Stimulated activated CD4-positive, alpha-beta T cell treated with anti-CD3 and anti-CD28 coated beads, Interleukin-4, amount 100 ng/mL, for 1 hour (primary cell): ENCODE results near the gene CCDC112.
A peak's percentile ranks its signal among the peaks of the same experiment; 100 is the strongest.
"Not testable (repeated sequence)": the region's sequence is repeated elsewhere in the genome, so short reads cannot be mapped to it uniquely, and the experiment has no call there.

Experiments
- DNase-seq: peaks from one replicate; pipeline ENCODE4 v3.0.0-alpha.2; 2020

The CCDC112 gene, protein sequence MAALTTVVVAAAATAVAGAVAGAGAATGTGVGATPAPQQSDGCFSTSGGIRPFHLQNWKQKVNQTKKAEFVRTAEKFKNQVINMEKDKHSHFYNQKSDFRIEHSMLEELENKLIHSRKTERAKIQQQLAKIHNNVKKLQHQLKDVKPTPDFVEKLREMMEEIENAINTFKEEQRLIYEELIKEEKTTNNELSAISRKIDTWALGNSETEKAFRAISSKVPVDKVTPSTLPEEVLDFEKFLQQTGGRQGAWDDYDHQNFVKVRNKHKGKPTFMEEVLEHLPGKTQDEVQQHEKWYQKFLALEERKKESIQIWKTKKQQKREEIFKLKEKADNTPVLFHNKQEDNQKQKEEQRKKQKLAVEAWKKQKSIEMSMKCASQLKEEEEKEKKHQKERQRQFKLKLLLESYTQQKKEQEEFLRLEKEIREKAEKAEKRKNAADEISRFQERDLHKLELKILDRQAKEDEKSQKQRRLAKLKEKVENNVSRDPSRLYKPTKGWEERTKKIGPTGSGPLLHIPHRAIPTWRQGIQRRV

DNA sequence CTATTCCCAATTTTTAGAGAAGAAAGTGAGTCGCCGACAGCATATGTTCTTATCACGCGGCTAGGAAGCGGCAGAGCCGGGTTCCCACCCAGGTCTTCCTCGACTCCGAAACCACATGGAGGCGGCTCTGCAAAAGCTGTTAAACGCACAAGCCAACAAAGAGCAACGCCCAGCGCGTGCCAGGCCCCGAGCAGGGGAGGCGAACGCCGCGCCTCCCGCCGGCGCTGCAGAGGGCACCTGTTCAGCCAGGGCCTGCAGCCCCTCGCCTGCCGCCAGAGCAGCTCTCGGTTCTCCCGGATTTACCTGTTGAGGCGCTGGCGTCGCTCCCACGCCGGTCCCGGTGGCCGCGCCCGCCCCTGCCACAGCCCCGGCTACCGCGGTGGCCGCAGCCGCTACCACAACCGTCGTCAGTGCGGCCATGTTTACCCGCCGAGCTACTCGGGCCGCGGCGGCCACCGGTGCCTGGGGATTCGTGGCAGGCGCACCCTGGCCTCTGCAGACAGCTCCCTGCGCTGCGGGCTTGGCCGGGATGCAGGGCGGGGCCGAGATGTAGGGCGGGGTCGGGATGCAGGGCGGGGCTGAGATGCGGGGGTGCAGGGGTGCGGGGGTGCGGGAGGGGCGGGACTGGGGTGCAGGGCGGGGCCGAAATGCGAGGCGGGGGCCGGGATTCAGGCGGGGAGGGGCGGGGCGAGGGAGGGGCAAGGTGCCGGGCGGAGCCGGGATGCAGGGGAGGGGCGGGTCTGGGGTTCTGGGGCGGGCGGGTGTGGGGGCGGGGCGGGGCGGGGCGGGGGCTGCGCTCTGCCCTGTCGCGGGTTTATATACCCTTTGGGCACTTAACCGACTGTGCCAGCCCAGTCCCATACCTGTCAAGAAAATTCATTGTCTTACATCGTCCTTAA lies at the start of gene CCDC112:
Gene CCDC112, minus strand, starts transcription at position 531 of the 899 bp plus-strand sequence. Its CDS starts 111 bp downstream, at position 420.
- peak; percentile 81 for DNase-seq

DNA sequence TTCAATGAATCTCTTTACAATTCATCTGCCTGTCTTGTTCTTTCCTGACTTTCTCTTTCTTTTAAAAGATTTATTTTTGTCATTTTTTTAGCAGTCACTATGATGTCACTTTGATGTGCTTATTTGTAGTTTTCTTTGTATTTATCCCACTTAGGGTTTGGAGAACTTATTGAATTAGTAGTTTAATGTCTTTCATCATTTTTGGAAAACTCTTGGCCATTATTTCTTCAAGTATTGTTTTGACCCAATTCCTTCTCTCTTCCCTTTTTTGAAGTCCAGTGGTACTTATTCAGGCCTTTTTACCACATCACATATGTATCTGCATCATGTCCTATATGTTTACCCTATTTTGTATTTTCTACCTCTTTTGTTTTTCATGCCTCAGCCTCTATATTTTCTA lies 48.9 kb upstream of the CCDC112 start:
- no peak for DNase-seq

GRCh38 chr5:115343855-115344254 lies 47.4 kb upstream of the CCDC112 start:
- DNase-seq = no peak

DNA sequence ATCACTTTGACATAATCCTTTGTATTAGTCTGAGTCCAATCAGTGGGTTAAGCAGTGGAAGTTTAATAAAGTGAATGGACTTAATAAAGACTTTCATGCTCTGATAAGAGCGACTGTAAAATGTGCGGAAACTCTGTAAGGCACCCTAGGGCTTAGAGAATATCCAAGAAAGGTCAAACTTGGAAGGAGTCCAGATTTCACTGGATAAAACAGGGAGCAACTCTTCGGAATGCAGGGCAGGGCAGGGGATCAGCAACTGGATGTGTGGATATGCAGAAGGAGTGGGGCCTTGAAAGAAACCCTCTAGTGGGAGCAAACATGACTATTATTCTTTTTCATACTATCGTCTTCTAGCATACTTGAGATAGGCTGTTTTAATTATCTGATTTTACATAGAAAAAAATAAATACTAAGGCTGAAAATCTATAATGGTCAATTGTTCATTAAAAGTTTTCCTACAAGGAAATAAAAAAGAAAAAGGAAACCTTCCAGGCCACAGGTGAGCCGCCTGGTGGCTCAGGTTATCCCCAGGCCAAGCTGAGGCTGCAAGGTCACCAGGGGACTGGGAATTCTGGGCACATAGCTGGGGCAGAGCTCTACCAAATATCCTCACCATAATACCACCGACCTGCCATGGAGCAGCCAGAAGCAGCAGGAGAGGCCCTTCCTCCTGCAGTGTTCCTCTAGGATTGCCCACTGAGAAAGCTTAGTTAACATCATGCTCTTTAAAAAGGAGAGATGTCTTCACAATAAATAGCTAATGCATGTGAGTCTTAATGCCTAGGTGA lies 46.3 kb upstream of the CCDC112 start:
- no peak for DNase-seq

- no peak for DNase-seq
Measured at GRCh38 chr5:115341745-115342144, 45.3 kb upstream of the CCDC112 start.

GRCh38 chr5:115338851-115339250 lies 42.4 kb upstream of the CCDC112 start:
- DNase-seq = no peak

- DNase-seq = no peak
Measured at GRCh38 chr5:115337882-115338281, 41.4 kb upstream of the CCDC112 start.

- DNase-seq = no peak
Measured at GRCh38 chr5:115336964-115337363, 40.5 kb upstream of the CCDC112 start.

GRCh38 chr5:115336201-115336720 lies 39.8 kb upstream of the CCDC112 start:
- no peak for DNase-seq

GRCh38 chr5:115335301-115335700 lies 38.8 kb upstream of the CCDC112 start:
- no peak for DNase-seq

- no peak for DNase-seq
Measured at GRCh38 chr5:115333164-115333563, 36.7 kb upstream of the CCDC112 start.

- no peak for DNase-seq
Measured at GRCh38 chr5:115330830-115331229, 34.4 kb upstream of the CCDC112 start.

DNA sequence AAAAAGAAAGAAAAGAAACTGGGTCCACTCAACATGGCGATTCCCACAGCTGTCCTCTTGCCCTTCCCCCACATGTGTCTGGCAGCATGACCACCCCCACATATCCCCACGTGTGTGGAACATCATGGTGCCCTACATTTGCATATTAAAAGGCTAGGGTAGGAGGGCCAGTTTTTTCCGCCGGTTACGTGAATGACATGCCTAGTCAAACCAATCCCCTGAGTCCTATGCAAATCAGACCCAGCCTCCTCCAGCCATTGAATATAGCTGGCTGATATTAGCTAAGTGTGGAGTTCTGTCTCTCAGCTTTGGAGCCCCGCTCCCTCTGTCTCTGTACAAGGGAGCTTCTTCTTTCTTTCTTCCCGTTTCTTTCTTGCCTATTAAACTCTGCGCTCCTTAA lies 33.0 kb upstream of the CCDC112 start:
- no peak for DNase-seq

GRCh38 chr5:115328617-115329274 lies 32.3 kb upstream of the CCDC112 start:
- not testable (repeated sequence) for DNase-seq

DNA sequence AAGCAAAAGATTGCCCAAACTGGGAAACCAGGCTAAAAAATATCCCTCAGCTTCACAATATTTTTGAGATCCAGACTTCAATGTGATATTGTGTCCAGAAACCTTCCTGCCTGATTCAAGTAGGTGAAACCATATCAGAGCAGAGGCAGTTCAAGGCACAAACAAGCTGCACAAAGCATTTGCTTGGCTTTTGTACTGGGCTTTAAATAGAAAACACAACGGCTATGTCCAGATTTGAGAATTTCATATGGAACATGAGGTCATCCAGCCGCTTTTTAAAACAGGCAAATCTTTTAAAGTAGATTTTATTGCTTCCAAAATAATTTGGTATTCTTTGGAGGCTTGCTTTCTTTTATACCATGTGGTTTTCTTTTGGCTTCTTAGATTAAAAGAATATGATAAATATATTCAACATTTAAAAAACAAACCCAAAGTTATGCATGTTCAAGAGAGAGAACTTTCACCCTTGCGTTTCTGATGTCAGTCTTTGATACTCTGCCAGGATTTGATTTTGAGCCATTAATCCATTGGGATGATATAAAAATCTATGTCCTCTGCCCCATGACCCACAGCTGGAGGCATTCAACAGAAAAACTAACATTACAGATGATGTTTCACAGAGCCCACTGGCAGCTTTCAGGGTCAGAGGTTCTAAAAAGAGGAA lies 29.0 kb upstream of the CCDC112 start:
- no peak for DNase-seq

DNA sequence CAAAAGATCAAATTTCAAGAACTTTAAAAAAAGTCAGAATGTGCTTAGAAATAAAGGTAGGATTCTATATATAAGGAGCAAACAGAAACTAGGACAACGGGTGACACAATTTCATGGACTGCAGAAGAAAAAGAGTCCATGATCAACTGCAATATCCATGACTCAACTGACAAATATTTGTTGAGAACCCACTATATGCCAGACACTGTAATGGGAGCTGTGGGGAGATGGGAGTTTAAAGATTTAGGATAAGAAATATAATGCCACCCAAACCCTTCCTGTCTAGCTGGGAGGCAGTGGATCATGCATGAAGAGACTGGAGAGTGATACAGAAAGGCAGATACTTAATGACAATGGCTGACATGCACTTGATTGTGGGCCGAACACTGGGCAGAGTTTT lies 27.6 kb upstream of the CCDC112 start:
- DNase-seq = no peak

GRCh38 chr5:115322729-115323128 lies 26.3 kb upstream of the CCDC112 start:
- no peak for DNase-seq

DNA sequence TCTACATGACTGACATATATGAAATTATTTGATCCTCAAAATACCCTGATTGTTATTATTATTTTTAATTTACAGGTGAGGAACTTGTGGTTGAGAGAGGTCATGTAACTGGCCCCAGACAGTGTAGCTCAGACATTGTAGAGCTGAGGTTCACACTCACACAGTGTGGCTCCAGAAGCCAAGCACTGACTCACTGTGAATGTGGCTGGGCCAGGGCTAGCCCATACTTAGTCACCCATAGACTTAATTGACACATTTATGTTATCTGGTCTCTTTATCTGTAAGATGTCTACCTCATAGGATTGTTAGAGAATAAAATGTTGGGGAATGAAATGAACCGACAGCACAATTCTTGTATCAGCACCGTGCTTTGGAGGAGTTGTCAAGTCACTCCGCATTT lies 24.9 kb upstream of the CCDC112 start:
- no peak for DNase-seq

DNA sequence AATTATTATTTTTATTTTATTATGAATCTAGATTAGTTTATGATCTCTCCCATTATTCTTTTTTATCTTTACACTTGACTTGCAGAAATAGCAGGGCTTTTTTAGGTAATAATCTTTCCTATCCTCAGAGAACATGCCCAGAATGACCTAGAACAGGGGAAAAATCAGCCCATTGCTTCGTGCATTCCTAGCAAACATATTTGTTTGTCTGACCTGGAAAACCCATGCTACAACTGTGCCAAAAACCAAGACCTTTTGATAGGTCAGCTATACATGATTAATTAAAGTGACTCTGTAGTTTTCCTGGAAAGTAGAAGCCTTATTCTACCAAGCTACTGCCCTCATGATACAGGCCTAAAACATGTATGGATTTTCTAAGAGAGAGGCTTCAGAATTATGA lies 24.1 kb upstream of the CCDC112 start:
- no peak for DNase-seq

DNA sequence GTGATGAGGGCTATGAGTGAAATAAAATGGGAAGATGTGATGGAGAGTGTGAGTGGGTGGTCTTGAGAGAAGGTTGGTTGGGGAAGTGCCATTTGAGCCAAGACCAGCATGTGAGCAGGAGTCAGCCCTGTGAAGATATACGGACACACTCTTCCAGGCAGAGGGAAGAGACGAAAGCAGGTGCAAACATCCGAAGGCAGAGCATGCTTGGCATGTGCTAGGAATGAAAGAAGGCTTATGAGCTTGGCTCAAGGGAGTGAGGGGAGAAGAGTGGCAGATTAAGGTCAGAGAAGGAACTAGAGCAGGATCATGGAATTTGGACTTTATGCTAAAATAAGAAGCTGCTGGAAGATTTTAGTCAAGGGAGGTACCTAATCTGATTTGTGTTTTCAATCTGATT lies 23.6 kb upstream of the CCDC112 start:
- no peak for DNase-seq

DNA sequence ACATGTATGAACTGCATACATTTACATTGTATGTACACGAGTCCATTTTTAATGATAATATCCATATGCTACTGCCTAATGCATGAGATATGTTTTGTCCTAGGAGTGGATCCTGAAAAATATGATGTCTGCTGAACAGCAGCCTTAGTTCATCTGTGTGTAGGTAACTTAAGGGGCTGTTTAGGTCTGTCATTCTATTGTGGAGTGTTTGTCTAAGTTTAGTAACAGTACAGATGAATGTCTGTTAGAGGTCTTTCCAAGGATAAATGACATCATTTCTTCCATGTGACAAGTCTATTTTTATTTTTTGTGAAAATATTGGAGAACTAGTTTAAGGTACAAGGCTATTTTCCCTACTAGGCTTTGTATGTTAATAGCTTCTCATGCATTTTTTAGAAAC lies 22.6 kb upstream of the CCDC112 start:
- DNase-seq = no peak
